HG02763 (cell line): ENCODE results near the gene TMTC2.
A peak's percentile ranks its signal among the peaks of the same experiment; 100 is the strongest.

Source experiments
- ATAC-seq: cut with Tn5 transposase; IDR thresholded peaks from one replicate; pipeline ENCODE4 v1.9.1; 2021; ENCODE audit warnings: mild to moderate bottlenecking, moderate library complexity; ENCODE audit not compliant: unreplicated experiment

Gene TMTC2

DNA sequence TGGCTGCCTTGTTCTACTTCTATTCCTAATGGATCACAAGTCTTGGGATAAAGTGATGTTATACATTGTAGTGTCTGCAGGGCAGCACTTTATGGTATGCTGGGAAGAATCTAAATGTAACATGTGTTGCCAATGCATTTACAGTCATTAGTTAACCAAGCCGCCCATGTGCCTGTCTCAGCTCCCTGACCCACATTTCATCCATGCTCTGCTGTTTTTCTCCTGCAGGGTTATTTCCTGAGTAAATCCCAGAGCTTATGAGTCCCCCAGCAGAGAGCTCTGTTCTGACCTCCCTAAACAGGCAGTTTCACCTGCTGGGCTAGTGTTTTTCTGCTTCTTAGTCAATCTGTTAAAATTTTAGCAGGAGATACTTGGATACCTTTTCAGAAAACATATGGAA is 4.4 kb upstream of the TMTC2 start:
- ATAC-seq = no peak

DNA sequence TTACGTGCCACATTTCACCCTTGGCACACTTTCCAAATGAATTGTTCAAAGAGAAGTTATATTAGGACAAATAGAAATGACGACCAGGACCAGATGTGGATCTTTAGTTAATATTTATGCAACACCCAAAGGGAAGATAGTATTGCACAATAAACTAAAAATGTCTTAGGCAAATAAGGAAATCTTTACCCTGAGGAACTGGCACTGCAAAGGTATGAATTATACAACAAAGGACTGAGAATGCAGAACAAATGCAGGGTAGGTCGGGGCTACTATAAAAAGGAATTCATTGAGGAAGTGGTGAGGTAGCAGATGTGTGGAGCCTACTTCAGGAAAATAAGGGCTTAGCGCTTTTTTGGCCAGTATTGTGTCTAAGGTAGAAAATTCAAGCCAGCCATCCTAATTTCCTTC is 3.9 kb upstream of the TMTC2 start:
- ATAC-seq = no peak

DNA sequence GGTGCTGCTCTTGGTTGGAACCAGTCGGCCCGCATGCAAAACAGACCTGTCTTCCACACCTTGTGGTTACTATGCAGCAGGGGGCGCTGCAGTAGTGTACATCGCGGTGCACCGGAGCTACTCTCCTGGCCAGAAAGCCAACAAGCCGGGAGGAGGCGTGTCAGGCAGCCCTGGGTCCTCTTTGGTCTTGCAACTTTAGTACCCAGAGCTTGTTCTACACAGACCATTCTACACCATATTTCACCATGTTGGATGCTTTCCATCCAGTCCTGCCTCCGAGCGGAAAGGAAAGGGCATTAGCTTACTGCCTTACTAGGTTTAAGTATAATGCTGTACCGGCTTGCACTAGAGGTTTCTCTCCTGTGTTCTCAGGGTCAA is 927 bp upstream of the TMTC2 start:
- peak; percentile 59 for ATAC-seq

DNA sequence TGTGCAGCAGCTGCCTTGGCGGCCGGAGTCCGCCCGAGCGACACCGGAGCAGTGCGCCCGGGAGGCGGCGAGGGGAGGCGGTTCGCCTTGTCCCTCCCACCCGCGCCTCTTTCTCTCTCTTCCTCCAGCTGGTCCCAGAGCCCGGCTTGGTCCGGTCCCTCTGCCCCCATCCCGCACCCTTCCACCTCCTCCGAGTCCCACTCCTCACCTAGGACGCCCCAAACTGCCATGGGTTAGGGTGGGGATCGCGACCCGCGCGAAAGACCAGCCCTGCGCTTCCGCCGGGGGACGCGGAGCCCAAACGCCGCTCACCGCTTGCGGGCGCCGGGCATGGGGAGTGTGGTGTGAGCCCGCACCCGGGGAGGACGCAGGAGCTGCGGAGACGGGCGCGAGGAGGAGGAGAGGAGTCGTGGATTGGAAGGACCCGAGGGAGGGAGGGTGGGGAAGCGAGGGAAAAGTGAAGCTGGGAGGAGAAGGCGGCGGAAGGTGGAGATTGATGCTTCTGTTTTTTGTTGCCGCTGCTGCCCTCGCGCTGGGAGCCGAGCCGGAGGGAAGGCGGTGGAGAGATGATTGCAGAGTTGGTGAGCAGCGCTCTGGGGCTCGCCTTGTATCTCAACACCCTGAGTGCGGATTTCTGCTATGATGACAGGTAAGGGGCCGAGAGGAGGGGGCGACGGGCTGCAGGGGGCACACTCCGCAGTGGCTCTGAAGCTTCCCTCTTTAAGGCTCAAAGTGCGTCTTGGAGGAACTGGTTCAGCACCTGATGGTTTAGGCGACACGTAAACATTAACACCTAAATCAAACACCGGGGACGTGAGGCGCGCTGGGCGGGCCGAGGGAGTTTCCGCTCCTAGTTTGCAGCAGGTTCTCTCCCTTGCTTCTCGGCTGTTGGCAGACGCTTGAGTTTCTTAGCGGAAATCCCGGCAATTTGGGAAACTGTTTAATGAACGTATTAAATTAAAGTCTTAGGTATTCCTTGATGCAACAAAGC is 610 bp downstream of the TMTC2 start:
- peak; percentile 31 for ATAC-seq

DNA sequence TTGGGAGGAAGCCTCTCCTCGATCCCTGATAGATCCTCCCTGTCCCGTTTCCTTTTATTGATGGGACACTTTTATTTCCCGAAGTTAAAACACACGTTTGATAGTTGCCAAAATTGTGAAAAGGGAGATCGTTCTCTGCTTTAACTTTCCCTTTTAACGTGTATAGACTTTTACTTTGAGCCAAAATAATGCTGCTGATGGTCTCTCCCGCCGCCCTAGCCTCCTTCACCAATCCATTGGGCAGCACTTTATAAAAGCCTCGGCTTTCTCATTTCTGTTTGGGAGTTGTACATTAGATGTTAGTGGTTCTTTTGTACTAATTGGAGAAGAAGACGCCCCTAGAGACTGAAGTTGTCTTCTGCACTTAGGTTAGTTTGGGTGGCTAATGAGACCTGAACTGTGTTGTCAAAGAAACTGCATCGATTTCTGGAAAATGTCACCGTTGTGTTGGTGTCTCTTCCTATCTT is 1.4 kb downstream of the TMTC2 start:
- ATAC-seq = no peak

DNA sequence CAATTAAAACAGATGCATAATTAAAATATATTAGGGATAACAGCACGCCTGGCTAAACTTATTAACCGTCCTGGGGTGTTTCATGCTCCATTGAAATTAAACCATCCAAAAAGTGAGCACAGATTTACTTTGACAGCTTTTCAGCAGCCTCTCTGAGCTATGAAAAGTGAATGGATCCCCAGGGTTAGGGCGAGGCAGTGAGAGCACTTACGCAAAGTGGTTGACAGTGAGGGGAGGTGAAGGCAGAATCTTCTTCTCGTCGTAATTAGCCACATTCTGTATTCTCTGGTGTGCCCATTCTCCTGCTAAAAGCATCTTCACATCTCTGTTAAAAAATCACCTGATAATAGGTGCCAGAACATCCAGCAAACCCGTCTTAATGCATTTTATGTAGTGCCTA is 1.9 kb downstream of the TMTC2 start:
- no peak for ATAC-seq

DNA sequence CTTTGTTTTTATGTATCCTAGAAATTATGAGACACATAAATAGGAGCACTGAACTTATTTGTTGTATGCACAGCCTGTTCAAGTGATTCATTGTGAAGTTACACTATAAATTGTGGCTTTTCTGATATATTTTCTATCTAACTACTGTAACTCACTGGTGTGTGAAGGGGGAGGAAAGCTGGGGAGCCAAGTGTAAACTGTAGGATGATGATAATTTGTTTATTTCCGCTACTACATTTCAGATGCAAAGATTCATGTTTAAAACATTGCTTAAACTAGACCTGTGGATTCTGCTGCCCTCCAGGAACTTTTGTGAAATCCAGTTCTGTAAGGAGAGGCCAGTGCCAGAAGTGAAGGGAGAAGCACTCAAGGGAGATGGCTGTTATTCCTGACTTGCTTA is 3.3 kb downstream of the TMTC2 start:
- ATAC-seq = no peak

DNA sequence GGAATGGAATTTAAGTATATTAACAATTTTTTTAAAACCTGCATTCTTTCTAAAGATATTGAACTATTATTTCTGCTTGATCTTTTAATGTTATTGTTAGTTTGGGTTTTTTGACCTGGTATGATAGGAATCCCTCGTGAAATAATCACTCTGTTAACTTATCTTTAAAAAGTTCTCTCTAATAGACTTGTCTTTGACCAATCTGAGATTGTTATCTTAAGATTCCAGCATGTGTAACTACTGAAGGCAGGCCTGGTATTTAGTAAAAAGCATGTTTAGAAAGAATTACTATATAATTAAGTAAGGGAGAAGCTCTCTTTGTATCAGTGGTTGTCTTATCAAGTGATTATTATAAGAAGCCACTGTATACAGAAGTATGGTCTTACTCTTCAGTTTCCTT is 4.8 kb downstream of the TMTC2 start:
- no peak for ATAC-seq

DNA sequence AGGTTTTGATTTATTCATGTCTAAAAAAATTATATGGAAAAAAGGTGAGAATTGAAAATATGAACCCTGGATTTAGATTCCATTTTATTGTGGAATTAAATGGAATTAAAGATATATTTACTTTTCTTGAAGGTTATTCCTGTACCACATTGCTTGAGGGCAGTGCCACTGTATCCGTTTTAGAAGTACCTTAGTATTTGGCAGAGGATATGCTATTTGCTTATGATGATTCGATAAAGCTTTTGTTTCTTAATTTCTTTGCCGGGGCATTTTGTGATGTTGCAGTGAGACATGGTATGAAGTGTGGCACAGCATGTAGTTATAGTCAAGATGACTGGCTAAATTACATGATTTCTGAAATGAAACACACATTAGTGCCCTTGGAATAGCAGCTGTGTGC is 7.6 kb downstream of the TMTC2 start:
- no peak for ATAC-seq

DNA sequence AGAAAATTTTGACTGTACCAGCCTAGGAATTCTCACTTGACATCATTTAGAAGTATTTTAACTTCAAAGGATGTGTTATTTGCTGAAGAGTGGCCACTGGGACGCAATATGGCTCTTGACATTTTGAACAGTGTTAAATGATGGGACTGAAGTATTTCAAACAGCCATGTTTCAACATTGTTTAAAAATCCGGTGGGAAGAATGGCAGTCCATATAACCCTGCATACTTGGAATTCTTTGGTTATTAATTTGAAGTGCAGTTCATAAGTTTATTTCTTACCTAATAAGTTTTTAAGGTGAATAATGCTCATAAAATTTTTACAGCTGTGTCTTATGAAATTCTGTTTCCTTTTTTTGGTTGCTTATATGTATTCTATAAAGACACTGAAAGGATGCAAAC is 8.3 kb downstream of the TMTC2 start:
- ATAC-seq = no peak

DNA sequence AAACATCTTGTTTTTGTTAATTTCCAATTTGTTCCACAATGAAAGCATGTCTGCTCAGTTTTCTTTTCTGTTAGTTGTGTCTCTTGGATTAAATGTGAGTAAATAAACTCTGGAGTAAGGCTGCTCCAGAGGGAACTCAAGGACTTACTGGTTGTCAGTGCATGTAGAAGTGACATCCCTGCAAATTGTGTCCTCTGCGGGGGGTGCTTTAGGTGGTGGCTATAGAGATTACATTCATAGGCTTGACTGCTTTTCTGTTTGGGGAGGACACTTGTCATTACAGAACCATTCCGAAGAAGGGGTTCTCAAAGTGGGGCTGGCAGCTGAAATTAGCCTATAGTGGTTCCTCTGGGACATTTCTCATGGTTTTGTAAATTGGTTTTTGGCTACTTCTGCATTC is 8.8 kb downstream of the TMTC2 start:
- no peak for ATAC-seq

DNA sequence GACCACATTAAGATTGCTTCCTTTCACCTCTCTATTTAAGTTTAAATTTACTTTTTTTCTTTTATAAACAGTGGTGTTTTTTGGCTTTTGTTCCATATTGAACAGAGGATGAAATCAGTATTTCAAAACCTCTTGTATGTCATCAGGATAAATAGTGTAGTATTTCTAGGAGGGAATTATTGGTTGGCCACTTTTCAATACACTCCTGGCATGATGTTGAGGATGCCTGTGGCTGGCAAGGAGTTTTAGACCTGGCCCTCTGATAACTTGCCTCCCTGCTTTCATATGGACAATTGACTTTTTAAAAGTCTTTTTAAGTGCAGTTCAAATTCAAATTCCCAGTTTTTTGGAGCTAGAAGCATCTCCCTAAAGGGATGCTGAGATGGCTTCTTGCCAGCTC is 9.8 kb downstream of the TMTC2 start:
- no peak for ATAC-seq

DNA sequence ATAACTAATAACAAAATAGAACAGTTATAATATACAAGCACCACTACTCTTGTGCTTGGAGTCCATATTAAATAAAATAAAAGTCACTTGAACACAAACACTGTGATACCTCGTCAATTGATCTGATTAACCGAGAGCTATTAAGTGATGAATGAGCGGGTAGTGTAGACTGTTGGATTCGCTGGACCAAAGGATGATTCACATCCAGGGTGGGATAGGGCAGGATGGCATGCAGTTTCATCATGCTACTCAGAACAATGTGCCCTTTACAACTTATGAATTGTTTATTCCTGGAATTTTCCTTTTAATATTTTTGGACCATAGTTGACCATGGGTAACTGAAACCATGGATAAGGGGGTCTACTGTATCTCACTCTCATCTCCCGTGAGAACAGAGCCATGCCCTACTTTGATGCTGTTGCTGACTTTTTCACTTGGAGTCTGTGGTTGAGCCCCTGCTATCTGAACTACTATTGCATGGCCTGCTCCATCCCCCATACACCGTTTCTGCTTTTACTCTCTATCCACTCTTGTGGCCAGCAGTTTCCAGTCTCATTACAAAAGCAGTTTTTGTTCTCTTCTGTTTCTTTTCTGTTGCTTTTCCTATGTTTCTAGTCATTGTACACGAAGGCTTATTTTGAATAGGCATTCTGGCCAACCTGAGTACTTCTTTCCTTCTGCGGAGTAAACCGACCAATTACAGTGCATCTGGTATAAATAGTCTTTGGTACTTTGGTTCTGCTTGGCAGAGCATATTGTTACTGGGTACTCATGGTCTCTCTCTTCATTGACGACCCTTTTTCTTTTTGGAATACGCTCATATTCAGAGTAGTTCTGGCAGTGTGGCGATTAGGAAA is 12.2 kb downstream of the TMTC2 start:
- no peak for ATAC-seq

DNA sequence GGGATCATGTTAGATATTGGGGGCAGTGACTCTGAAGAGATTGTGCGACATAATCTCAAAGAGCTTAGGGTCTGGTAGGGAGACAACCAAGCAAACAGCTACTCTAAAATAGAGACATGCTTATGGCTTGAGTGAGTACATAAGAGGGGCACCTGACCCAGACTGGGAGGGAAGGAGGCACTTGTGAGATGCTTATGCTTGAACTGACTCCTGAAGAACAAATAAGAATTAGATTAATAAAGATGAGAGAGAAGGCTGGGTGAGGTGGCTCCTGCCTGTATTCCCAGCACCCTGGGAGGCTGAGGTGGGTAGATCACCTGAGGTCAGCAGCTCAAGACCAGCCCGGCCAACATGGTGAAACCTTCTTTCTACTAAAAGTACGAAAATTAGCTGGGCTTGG is 19.1 kb downstream of the TMTC2 start:
- ATAC-seq = no peak

DNA sequence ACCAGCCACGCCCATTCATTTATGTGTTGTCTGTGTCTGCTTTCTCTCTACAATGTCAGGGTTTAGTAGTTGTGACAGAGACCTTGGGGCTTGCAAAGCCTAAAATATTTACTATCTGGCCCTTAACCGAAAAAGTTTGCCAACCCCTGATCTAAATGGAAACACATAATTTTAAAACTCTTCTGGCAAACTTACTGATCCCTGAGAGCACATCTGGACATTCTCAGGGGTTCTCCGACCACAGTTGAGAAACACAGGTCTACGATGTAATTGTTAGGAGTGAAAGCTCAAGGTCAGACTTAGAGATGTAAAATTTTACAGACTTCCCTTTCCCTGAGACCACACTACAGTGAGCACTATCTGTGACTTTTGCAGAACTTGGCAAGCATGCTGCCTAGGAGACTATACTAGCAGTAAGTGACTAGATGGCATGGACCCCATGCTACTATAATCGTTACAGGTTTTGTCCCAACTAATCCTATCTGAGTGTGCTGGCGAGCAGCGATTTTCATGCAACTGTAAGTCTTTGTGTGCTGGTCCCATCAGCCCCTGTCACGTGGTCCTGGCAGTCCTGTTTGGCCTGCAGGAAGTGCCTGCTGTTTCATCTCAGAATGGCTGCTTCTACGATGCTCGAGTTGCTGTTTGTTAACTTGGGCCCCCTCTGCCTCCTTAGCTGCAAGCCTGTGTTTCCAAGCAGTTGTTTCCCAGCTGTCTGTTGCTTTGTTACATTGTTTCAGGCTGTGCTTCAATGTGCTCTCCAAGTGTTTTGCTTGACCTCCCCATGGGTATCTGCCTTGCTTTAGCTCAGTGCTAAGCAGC is 21.6 kb downstream of the TMTC2 start:
- no peak for ATAC-seq

DNA sequence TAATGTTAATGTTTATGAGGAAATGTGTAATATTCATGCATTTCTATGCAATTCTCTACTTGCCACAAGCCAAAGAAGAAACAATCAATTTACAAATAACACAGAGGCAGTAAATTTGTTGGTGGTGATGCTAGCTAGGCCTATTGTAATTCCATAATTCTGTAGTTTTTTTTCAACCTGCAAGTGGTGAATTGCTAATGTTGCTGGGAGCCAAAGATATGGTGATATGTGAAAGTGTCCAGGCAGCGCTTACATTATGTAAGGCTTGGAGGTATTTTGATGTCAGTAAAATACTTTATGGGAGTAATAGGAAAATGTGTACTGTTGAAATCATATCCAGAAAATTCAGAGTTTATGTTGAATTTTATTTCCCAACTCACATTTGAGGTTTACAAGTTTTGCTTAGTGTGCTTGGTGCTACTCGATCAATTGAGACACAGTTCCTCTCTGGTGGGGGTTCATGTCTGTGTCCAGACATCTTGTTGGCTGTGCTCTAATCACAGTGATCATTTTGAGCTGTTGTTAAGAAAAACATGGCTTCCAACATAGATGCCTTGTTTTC is 23.2 kb downstream of the TMTC2 start:
- no peak for ATAC-seq

DNA sequence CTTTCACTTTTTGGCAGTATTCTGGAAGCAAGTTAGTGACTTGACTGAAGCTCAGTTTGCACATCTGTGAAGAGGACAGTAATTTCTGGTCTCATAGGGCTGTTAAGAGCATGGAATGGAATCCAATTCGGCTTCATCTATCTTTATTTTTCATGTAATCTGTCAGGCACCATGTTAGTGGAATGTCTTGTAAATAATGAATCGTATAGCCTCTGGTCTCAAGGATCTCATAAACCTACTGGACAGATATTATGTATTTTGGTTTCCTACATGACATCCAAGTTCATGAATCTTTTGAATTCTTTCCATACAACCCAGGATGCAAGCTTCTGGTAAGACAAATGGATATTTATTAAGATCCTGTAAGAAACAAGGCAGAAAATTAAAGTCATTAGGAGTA is 24.0 kb downstream of the TMTC2 start:
- ATAC-seq = no peak

DNA sequence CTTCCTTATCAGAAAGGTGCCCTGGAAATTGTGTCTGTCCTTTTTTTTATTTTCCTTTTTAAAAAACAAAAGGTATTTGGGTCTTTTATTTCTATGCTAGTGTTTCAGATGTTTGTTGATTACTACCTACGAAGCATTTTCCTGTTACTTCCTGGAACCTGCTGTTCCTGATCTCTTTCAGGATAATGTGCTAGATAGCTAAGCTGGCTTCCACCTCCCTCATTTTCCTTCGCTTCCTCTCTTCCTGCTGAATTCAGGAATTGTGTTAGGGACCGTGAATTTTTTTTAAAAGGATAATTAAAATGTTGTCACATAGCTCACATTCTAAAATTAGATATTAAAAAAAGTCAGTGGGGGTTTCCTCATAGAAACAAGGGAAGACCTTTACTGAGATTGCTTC is 27.7 kb downstream of the TMTC2 start:
- ATAC-seq = no peak

DNA sequence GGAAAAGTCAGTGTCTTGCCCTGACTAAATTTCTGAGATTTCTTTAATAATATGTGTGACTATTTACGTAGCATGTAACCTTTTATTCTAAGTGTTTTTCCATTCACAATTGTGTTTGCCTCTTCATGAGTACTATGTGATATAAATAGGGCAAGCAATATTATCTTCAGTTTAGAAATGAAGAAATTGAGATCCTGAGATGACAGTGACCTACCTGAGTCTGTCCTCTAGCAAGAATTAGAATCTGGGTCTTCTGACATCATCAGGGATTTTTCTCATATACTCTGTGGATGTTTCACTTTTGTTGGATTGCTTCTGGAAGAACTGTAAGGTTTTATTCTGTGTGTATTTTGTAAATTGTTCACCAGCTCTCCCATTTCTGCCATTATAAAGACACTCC is 35.0 kb downstream of the TMTC2 start:
- ATAC-seq = no peak

DNA sequence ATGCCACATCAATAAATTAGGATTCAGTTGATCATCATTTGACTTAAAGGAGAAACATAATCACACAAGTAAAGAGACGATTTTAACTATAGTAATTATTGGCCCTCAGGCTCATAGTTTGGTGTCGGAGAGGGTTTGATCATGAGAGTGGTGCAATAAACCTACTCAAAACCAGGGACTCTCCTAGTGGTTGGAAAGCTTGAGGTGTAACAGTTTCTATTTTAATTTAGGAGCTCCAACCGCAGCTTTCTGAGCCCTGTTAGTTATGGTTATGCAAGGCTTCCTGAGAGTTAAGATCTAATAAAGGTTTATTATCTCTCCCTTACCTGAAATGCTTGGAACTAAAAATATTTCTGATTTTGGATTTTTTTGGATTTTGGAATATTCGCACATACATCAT is 36.4 kb downstream of the TMTC2 start:
- no peak for ATAC-seq

DNA sequence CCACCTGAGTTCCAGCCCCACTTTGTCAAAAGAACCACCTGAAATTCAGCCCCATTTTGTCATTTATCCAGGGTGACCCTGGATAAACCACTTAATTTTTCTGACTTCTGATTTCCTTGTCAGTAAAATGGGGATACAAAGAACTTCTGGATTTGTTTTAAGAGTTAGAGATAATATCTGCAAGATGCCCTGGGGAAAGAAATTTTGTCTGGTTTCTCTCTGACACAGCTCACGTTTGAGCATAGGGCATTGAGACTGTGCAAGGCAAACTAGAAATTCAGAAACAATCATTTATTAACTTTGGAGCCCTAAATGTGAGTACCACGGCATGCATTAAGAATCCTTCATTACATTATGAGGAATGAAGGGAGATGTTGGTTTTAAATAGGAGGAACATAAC is 37.2 kb downstream of the TMTC2 start:
- ATAC-seq = no peak
